Mesendoderm (in vitro differentiated cells): ENCODE measurements around the gene NEK8.

ENCODE experiments used
- DNase-seq: peaks from one replicate; pipeline ENCODE4 v3.0.0; 2013
- H2AK5ac ChIP-seq: 2 replicates; pipeline ENCODE4 v1.6.1; 2013; ENCODE audit warnings: low read length, inconsistent platforms
- H2BK120ac ChIP-seq: 2 replicates; pipeline ENCODE4 v1.6.1; 2013; ENCODE audit warnings: low read depth, mild to moderate bottlenecking, low read length, moderate library complexity, mixed read lengths
- H2BK15ac ChIP-seq: replicated peaks from 2 replicates; pipeline ENCODE4 v1.6.1; 2013; ENCODE audit warnings: low read depth, mild to moderate bottlenecking, moderate library complexity
- H2BK5ac ChIP-seq: 2 replicates; pipeline ENCODE4 v1.6.1; 2013; ENCODE audit warnings: low read length, inconsistent platforms
- H3K18ac ChIP-seq: 2 replicates; pipeline ENCODE4 v1.6.1; 2013; ENCODE audit warnings: mild to moderate bottlenecking, low read length, mixed read lengths
- H3K23ac ChIP-seq: one replicate; pipeline ENCODE4 v1.6.1; 2013; ENCODE audit warnings: low read length
- H3K27ac ChIP-seq: 2 replicates; pipeline ENCODE4 v1.5.1; 2013; ENCODE audit warnings: low read depth, mild to moderate bottlenecking, inconsistent platforms, low read length, moderate library complexity
- H3K27me3 ChIP-seq: 2 replicates; pipeline ENCODE4 v1.6.1; 2013; ENCODE audit warnings: low read length, control low read depth, mild to moderate bottlenecking, inconsistent platforms; ENCODE audit not compliant: insufficient read depth, poor library complexity
- H3K36me3 ChIP-seq: 2 replicates; pipeline ENCODE4 v1.6.1; 2013; ENCODE audit warnings: low read length, inconsistent platforms; ENCODE audit not compliant: control insufficient read depth, insufficient read depth
- H3K4ac ChIP-seq: one replicate; pipeline ENCODE4 v1.6.1; 2013; ENCODE audit warnings: low read depth, mild to moderate bottlenecking, low read length, moderate library complexity
- H3K4me1 ChIP-seq: 2 replicates; pipeline ENCODE4 v1.6.1; 2013; ENCODE audit warnings: low read depth, low read length, inconsistent platforms; ENCODE audit not compliant: control insufficient read depth
- H3K4me2 ChIP-seq: 2 replicates; pipeline ENCODE4 v1.6.1; 2013; ENCODE audit warnings: low read length
- H3K4me3 ChIP-seq: 2 replicates; pipeline ENCODE4 v1.5.1; 2013; ENCODE audit warnings: mild to moderate bottlenecking, low read length
- H3K56ac ChIP-seq: one replicate; pipeline ENCODE4 v1.6.1; 2013; ENCODE audit warnings: low read length
- H3K79me1 ChIP-seq: 2 replicates; pipeline ENCODE4 v1.6.1; 2013; ENCODE audit warnings: low read length, inconsistent platforms
- H3K79me2 ChIP-seq: 2 replicates; pipeline ENCODE4 v1.6.1; 2013; ENCODE audit warnings: mild to moderate bottlenecking, low read length; ENCODE audit not compliant: control insufficient read depth, insufficient read depth
- H3K9ac ChIP-seq: 2 replicates; pipeline ENCODE4 v1.6.1; 2013; ENCODE audit warnings: low read length, inconsistent platforms
- H4K5ac ChIP-seq: one replicate; pipeline ENCODE4 v1.6.1; 2013; ENCODE audit warnings: low read length
- H4K8ac ChIP-seq: one replicate; pipeline ENCODE4 v1.6.1; 2013; ENCODE audit warnings: low read depth, mild to moderate bottlenecking, control low read depth, low read length, moderate library complexity
- WGBS: extraction: QIAGEN DNeasy Blood & Tissue Kit; methylation state at CpG from one replicate; pipeline ENCODE4 v1.1.7; 2013; ENCODE audit warnings: low lambda C conversion rate, missing lambda C conversion rate; ENCODE audit not compliant: insufficient coverage; ENCODE audit errors: extremely low coverage; 5-methylcytosine and 5-hydroxymethylcytosine counted together

Gene NEK8

DNA sequence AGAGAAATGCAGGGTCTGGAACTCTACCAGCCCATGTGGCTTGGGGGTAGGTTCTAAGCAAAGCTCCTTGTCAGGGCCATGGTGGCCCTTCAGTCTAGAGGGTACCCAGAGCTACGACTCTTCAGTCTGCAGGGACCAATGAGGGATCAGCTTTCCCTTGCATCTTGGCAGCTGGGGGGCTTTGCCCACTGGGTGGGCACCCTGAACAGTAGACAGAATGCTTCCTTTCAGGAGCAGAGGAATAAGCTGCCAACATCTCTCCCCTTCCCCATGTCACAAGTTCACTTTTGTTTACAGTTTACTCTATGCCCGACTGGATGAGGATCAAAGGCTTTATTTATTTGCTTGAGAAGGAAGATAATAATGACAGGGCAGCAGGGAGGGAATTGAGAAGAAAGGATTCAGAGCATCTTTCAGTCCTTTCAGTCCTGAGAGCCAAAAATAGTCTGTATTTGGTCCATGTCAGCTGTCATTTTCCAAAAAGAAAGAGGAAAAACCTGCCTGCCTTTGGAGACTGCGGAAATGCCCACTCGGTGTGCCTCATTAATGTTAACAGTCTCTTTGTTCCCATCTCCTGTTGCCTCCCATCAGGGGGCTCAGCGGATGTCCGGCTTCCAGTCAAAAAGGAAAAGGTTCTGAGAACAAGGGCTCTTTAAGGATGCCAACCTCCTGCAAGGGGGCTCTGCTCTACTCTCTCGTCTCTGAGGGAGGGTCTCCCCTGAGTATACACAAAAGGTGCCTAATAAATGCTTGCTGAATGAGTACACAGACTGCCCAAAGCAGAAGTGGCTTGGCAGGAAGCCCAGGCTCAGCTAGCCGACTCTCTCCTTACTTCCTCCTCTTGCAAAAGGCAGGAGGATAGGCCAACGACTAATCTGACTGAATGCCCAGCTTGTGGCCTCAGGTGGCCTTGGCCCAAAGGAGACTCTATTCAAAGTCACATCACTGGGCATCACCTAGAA lies 32.3 kb downstream of the NEK8 start:
- H2BK15ac ChIP-seq, result no peak overlapping the region
- no peak overlapping the region for H4K5ac ChIP-seq
- H3K79me1 ChIP-seq, result peaks cover 8% of the 10 kb centered on the region
- no peak overlapping the region for H2BK120ac ChIP-seq
- peak overlapping the region; percentile 8 for H3K9ac ChIP-seq
- H3K23ac ChIP-seq, result no peak overlapping the region
- DNase-seq, result peak; percentile 82
- no peak overlapping the region for H3K4me2 ChIP-seq
- H2BK5ac ChIP-seq, result peak overlapping the region; percentile 44
- no CpG with 5 or more reads among the region's 9 CpGs for WGBS
- peak overlapping the region; percentile 82 for H3K27ac ChIP-seq
- H4K8ac ChIP-seq, result no peak overlapping the region
- H3K4me3 ChIP-seq, result no peak overlapping the region
- no peaks in the 10 kb centered on the region for H3K27me3 ChIP-seq
- H2AK5ac ChIP-seq, result no peak overlapping the region
- H3K79me2 ChIP-seq, result peaks cover 2% of the 10 kb centered on the region
- H3K4ac ChIP-seq, result peak overlapping the region; percentile 44
- H3K56ac ChIP-seq, result peak overlapping the region; percentile 64
- peaks cover 10% of the 10 kb centered on the region for H3K4me1 ChIP-seq
- peak overlapping the region; percentile 33 for H3K18ac ChIP-seq
- peaks cover 2% of the 10 kb centered on the region for H3K36me3 ChIP-seq

DNA sequence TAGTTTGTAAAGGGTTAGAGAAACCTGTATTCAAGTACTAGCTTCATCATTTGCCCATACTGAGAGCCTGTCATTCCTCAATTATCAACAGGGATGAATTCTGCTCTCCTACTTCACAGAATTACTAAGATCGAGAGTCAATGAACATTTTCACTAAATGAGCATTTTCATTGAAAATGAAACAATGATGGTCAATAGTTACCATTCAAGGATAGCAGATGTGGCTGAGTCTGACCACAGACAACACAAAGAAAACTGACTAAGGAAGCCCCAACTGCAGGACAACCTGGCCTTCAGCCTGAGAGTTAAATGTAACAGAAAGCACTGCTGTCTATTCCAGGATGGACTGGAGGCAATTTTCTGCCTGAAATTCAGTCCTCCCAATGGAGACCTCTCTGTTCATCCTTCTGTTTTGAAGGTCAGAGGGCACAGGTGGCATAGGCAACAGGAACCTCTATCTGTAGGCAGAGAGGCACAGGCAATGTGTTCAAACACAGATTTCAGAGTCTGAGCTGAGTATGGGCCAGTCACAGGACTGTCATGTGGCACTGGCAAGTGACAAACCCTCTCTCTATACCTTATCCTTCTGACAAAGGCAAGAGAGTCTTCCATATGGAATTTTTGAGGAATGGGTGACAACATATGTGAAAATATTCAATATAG lies 34.7 kb downstream of the NEK8 start:
- DNase-seq, result no peak
- no peak overlapping the region for H3K9ac ChIP-seq
- no CpG with 5 or more reads among the region's 1 CpG for WGBS
- no peak overlapping the region for H3K23ac ChIP-seq
- H3K4ac ChIP-seq, result no peak overlapping the region
- peaks cover 2% of the 10 kb centered on the region for H3K79me2 ChIP-seq
- no peak overlapping the region for H4K5ac ChIP-seq
- H3K27me3 ChIP-seq, result no peaks in the 10 kb centered on the region
- no peak overlapping the region for H3K4me2 ChIP-seq
- no peak overlapping the region for H3K4me3 ChIP-seq
- H2BK5ac ChIP-seq, result no peak overlapping the region
- no peak overlapping the region for H2BK15ac ChIP-seq
- H3K56ac ChIP-seq, result no peak overlapping the region
- H2AK5ac ChIP-seq, result no peak overlapping the region
- H3K27ac ChIP-seq, result no peak overlapping the region
- peaks cover 2% of the 10 kb centered on the region for H3K36me3 ChIP-seq
- no peak overlapping the region for H3K18ac ChIP-seq
- H3K4me1 ChIP-seq, result peaks cover 10% of the 10 kb centered on the region
- H4K8ac ChIP-seq, result no peak overlapping the region
- peaks cover 9% of the 10 kb centered on the region for H3K79me1 ChIP-seq
- H2BK120ac ChIP-seq, result no peak overlapping the region

DNA sequence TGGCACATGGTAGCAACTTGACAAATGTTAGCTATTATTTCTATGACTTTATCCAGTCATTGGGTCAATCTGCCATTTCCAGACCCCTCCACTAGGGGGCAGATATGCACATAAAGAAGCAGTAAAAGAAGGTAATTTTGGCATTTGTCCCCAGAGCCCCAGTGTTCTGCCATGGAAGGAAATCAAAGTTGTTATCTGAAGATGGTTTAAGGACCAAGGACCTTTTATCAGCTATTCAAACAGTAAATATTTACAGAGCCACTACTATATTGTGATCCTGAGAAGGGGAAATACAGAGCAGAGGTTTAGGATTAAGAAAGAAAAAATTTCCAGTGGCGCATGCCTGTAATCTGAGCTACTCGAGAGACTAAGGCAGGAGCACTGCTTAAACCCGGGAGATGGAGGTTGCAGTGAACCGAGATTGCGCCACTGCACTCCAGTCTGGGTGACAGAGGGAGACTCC lies 35.2 kb downstream of the NEK8 start:
- H3K9ac ChIP-seq, result no peak overlapping the region
- H3K4me3 ChIP-seq, result no peak overlapping the region
- H3K79me1 ChIP-seq, result peaks cover 9% of the 10 kb centered on the region
- no peak overlapping the region for H2BK120ac ChIP-seq
- H3K18ac ChIP-seq, result no peak overlapping the region
- H4K5ac ChIP-seq, result no peak overlapping the region
- H2AK5ac ChIP-seq, result no peak overlapping the region
- H2BK15ac ChIP-seq, result no peak overlapping the region
- H3K4ac ChIP-seq, result no peak overlapping the region
- peak; percentile 78 for DNase-seq
- H3K23ac ChIP-seq, result no peak overlapping the region
- no peak overlapping the region for H2BK5ac ChIP-seq
- no peaks in the 10 kb centered on the region for H3K27me3 ChIP-seq
- H3K27ac ChIP-seq, result no peak overlapping the region
- H3K79me2 ChIP-seq, result peaks cover 2% of the 10 kb centered on the region
- H3K4me2 ChIP-seq, result no peak overlapping the region
- peaks cover 10% of the 10 kb centered on the region for H3K4me1 ChIP-seq
- no CpG with 5 or more reads among the region's 5 CpGs for WGBS
- peaks cover 2% of the 10 kb centered on the region for H3K36me3 ChIP-seq
- H3K56ac ChIP-seq, result no peak overlapping the region
- no peak overlapping the region for H4K8ac ChIP-seq

DNA sequence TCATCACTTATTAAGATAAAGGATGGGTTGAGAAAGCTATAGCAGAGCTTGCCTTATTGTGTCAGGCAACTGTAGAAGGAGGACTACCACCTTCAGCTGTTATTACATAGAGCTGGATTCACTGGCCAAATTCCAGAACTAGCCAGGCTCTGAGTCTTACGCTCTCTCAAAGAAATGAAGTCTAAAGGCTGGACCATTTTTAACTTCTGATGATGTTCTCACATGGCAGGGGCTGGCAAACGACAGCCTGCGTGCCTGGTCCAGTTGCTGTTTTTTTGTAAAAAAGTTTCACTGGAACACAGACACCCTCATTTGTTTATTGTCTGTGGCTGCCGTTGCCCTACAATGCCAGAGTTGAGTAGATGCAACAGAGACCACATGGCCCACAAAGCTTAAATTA lies 36.5 kb downstream of the NEK8 start:
- Histone ChIP-seq H3K4ac (no peak overlapping the region), H3K23ac (no peak overlapping the region), H3K27me3 (no peaks in the 10 kb centered on the region), H2BK5ac (no peak overlapping the region), H3K56ac (no peak overlapping the region), H4K5ac (no peak overlapping the region), H4K8ac (no peak overlapping the region), H3K36me3 (no peaks in the 10 kb centered on the region), H3K18ac (no peak overlapping the region), H3K4me1 (peaks cover 10% of the 10 kb centered on the region), H3K79me1 (peaks cover 8% of the 10 kb centered on the region), H2BK15ac (no peak overlapping the region), H3K27ac (no peak overlapping the region), H3K4me2 (no peak overlapping the region), H3K9ac (no peak overlapping the region), H2BK120ac (no peak overlapping the region), H2AK5ac (no peak overlapping the region), H3K79me2 (peaks cover 3% of the 10 kb centered on the region), H3K4me3 (no peak overlapping the region)
- WGBS, result no CpG with 5 or more reads among the region's 4 CpGs
- no peak for DNase-seq

DNA sequence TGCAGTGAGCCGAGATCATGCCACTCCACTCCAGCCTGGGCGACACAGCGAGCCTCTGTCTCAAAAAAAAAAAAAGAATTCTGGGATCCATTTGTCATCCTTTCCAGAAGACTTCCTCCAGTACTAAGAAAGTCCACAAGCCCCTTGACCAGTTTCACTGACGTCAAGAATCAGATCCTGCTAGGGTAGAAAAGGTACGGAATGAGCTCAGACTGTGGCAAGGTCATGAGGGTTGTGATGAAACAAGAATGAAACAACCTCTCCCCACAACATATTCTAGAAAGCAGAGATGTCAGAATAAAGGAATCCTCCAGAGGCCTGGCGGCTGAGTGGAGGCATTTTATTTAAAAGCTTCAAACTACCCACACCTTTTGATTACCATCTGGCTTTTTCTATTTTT lies 45.1 kb downstream of the NEK8 start:
- no peaks in the 10 kb centered on the region for H3K4me1 ChIP-seq
- no peak overlapping the region for H3K56ac ChIP-seq
- H2AK5ac ChIP-seq, result no peak overlapping the region
- peaks cover 9% of the 10 kb centered on the region for H3K79me2 ChIP-seq
- no peak overlapping the region for H2BK15ac ChIP-seq
- no peak for DNase-seq
- no peaks in the 10 kb centered on the region for H3K36me3 ChIP-seq
- H3K4me3 ChIP-seq, result no peak overlapping the region
- H3K4me2 ChIP-seq, result no peak overlapping the region
- no peak overlapping the region for H4K5ac ChIP-seq
- no peak overlapping the region for H3K9ac ChIP-seq
- H2BK120ac ChIP-seq, result no peak overlapping the region
- H3K27me3 ChIP-seq, result no peaks in the 10 kb centered on the region
- no CpG with 5 or more reads among the region's 6 CpGs for WGBS
- H4K8ac ChIP-seq, result no peak overlapping the region
- no peak overlapping the region for H3K23ac ChIP-seq
- H3K4ac ChIP-seq, result no peak overlapping the region
- H3K27ac ChIP-seq, result no peak overlapping the region
- no peak overlapping the region for H3K18ac ChIP-seq
- H2BK5ac ChIP-seq, result no peak overlapping the region
- H3K79me1 ChIP-seq, result peaks cover 6% of the 10 kb centered on the region
